ENCODE measurements around the gene AGAP3. TPM values are rescaled to one million over a fixed set of nuclear protein-coding genes. Genes with fewer than 3 reads are reported as not detected.

AGAP3 gene
- total RNA-seq, 2 experiments from 2014 or later: 29.8 to 36.5 TPM

DNA sequence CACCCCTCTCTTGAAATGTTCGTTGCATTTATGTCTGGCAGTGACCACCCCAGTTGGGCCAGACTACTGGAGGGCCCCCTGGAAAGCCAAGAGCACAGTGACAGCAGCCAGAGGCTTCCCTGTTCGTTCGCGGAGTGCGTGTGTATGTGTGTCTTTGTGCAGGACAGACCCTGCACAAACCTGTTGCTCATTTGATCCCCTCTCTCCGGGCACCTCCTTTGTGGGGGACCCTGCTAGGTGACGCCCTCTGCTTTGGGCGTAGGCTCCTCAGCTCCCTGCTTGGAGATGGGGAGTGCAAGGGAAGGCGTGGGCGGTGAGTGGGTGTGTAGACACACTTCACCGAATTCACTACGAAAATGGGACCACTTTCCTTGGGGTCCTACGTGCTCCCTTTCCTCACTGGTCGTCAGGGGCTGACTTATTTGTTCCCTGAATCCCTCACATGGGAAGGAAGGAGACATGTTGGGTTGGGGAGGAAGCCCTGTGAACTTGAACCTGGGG is 38.7 kb downstream of the AGAP3 start:
- intact Hi-C loops (cut with micrococcal nuclease): loop anchor here (1.0 to 2.0 kb wide), 3 partner anchors 47 to 178 kb away; no protein-coding TSS in a partner anchor
- CTCF ChIA-PET: interaction anchor here (0.8 to 2.7 kb wide), 22 partner anchors 10 to 496 kb away, joined by 3 to 44 read pairs (median 7); partner anchors contain the start of genes ABCF2 and GBX1
- no peak for DNase-seq

DNA sequence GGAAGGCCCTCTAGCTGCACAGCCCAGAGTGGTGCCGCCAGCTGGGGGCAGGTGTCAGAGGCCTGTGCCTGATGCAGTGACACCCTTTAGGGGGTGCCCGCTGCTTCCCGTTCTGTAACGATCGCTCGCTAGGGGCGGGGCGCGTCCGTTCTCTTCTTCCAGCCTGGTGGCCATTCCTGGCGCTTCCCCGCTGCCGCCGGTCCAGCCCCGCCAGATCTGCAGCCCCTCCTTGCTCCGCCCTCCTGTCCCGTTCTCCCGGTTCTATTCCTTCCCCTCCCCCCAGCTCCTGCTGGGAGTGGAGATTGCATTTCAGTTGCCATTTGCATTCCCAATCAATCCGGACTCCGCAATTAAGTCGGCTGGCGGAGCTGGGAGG is 39.2 kb downstream of the AGAP3 start:
- POLR2A ChIA-PET: no interaction called here
- no peak overlapping the region for H3K27ac Mint-ChIP-seq
- H3K4me1 Mint-ChIP-seq (ENCODE audit: low read depth): no peaks in the 10 kb centered on the region
- no peaks in the 10 kb centered on the region for H3K27me3 Mint-ChIP-seq
- no peak overlapping the region for H3K4me3 Mint-ChIP-seq
- H3K36me3 Mint-ChIP-seq: peaks cover 15% of the 10 kb centered on the region
- intact Hi-C loops (cut with micrococcal nuclease): loop anchor here (2.0 kb wide), 1 partner anchor 119 kb away; no protein-coding TSS in a partner anchor
- H3K9me3 Mint-ChIP-seq: no peaks in the 10 kb centered on the region
- DNase-seq: no peak
- CTCF ChIA-PET: interaction anchor here (2.3 to 2.7 kb wide), 2 partner anchors 15 to 43 kb away, joined by 42 to 44 read pairs; partner anchors contain the start of gene GBX1

More for the DNA sequence above, 38.7 kb downstream of the AGAP3 start:
- Mint-ChIP-seq H3K4me3 (no peak overlapping the region), H3K36me3 (peaks cover 15% of the 10 kb centered on the region), H3K27ac (no peak overlapping the region), H3K4me1 (ENCODE audit: low read depth) (no peaks in the 10 kb centered on the region), H3K27me3 (no peaks in the 10 kb centered on the region), H3K9me3 (no peaks in the 10 kb centered on the region)
- POLR2A ChIA-PET: no interaction called here

DNA sequence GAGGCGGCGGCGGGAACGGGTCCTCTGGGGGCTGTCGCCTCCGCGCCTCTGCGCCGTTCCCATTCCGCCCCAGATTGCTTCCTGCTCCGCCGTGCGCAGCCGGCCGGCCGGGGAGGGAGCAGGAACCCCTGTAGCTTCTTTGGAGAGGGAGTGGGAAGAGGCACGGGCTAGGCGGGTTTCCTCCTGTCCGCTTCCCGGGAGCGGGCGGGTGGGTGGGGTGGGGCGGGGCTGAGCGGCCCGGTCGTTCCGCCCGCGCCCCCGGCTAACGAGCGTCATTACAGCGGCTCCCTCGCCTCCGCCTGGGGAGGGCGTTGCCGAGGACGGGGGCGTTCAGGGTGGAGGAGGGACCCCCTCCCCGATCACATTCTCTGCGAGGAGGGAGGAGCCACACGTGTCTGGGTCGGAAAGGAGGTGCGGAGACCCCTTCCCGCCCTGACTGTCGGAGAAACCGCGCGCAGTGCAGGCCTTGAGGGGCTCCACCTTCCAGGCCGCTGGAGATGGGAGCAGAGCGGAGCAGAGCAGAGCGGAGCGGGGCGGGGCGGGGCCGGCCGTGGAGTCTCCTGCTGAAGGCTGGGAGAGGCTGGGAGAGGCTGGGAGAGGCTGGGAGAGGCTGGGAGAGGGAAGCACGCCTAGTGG is 39.7 kb downstream of the AGAP3 start:
- no peak overlapping the region for H3K4me3 Mint-ChIP-seq
- no peaks in the 10 kb centered on the region for H3K9me3 Mint-ChIP-seq
- DNase-seq: no peak
- CTCF ChIA-PET: interaction anchor here (2.3 to 2.7 kb wide), 2 partner anchors 15 to 42 kb away, joined by 42 to 44 read pairs; partner anchors contain the start of gene GBX1
- no peak overlapping the region for H3K27ac Mint-ChIP-seq
- no peaks in the 10 kb centered on the region for H3K27me3 Mint-ChIP-seq
- peaks cover 17% of the 10 kb centered on the region for H3K36me3 Mint-ChIP-seq
- POLR2A ChIA-PET: no interaction called here
- intact Hi-C loops (cut with micrococcal nuclease): loop anchor here (2.0 kb wide), 1 partner anchor 119 kb away; no protein-coding TSS in a partner anchor
- no peaks in the 10 kb centered on the region for H3K4me1 Mint-ChIP-seq (ENCODE audit: low read depth)

DNA sequence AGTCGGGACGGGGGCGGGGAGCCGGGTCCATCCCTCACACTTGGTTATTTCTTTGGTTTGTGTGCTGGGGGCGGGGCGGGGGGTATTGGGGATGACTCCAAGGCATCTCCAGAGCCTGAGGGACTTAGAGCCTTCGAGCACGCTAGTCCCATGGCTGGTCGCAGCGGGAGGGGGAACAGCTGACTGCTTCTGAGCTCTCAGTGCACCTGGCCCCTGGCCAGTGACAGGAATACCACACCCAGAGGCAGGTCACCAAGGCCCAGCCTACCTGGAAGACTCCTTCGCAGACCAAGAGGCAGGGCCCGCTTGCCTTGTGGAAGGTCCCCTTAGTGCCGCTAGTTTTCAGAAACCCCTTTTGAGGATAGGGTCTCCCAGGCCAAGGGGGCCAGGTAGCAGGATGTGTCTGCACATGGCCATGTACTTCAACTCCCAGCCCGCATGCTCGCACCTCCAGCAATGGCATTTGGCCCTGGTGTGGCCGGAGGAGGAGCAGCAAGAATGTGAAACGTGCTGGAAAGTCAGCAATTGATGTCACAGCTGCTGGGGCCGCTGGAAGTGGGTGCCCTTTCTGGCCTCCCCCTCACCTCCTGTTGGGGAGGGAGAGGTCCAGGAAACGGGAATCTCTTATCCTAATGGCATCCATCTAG is 40.3 kb downstream of the AGAP3 start:
- H3K4me3 Mint-ChIP-seq: no peak overlapping the region

DNA sequence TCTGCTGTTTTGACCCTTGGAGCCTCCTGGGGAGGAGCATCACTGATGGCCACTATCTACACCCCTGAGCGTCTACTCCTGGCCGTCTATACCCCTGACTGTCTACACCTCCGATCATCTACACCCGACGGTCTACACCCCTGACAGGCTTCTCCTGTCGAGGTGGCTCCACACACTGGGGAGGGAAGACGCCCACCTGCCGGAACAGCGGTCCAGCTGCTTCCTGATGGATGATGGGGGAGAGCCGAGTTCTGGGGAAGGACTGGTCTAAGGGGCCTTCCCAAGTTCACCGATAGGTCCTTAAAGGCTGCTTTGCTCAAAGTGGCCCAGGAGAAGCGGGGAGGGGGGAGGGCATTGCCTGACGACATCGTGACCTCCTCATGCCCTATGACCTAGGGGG is 41.9 kb downstream of the AGAP3 start:
- no peaks in the 10 kb centered on the region for H3K4me1 Mint-ChIP-seq (ENCODE audit: low read depth)
- H3K4me3 Mint-ChIP-seq: no peak overlapping the region
- intact Hi-C loops (cut with micrococcal nuclease): no loop called here
- DNase-seq: no peak
- no peaks in the 10 kb centered on the region for H3K27me3 Mint-ChIP-seq
- H3K27ac Mint-ChIP-seq: no peak overlapping the region
- CTCF ChIA-PET: interaction anchor here (1.3 kb wide), 1 partner anchor 37 kb away, joined by 3 read pairs; no protein-coding TSS in a partner anchor
- H3K9me3 Mint-ChIP-seq: no peaks in the 10 kb centered on the region
- POLR2A ChIA-PET: no interaction called here
- H3K36me3 Mint-ChIP-seq: peaks cover 18% of the 10 kb centered on the region

More for the DNA sequence above, 40.3 kb downstream of the AGAP3 start:
- Mint-ChIP-seq H3K27me3 (no peaks in the 10 kb centered on the region), H3K4me1 (ENCODE audit: low read depth) (no peaks in the 10 kb centered on the region), H3K9me3 (no peaks in the 10 kb centered on the region), H3K27ac (no peak overlapping the region), H3K36me3 (peaks cover 16% of the 10 kb centered on the region)
- no peak for DNase-seq
- intact Hi-C loops (cut with micrococcal nuclease): no loop called here
- CTCF ChIA-PET: interaction anchor here (1.3 kb wide), 1 partner anchor 39 kb away, joined by 3 read pairs; no protein-coding TSS in a partner anchor
- POLR2A ChIA-PET: no interaction called here

DNA sequence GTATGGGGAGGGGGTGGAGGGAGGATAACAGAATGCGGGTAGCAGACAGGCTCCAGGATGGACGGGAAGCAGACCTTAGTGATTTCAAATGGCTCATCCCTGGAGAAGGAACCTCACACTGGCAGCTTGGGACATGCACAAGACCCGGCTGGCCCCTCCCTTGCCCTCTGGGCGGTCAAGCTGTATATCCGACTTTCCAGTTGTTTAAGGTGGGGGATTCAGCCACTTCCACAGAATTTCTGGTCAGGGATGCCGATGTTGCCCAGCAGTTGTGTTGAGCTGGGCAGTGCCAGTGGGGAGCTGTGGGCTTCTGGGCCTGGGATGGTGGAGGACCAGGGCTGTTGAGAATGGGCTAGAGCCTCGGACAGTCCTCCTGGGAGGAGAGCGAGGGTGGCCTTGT is 42.4 kb downstream of the AGAP3 start:
- no peak for DNase-seq
- H3K27me3 Mint-ChIP-seq: no peaks in the 10 kb centered on the region
- peaks cover 17% of the 10 kb centered on the region for H3K36me3 Mint-ChIP-seq
- ChIA-PET POLR2A (no interaction called here), CTCF (interaction anchor here (1.1 kb wide), 1 partner anchor 13 kb away, joined by 3 read pairs; no protein-coding TSS in a partner anchor)
- H3K9me3 Mint-ChIP-seq: no peaks in the 10 kb centered on the region
- no peak overlapping the region for H3K4me3 Mint-ChIP-seq
- no peaks in the 10 kb centered on the region for H3K4me1 Mint-ChIP-seq (ENCODE audit: low read depth)
- no peak overlapping the region for H3K27ac Mint-ChIP-seq
- intact Hi-C loops (cut with micrococcal nuclease): no loop called here

DNA sequence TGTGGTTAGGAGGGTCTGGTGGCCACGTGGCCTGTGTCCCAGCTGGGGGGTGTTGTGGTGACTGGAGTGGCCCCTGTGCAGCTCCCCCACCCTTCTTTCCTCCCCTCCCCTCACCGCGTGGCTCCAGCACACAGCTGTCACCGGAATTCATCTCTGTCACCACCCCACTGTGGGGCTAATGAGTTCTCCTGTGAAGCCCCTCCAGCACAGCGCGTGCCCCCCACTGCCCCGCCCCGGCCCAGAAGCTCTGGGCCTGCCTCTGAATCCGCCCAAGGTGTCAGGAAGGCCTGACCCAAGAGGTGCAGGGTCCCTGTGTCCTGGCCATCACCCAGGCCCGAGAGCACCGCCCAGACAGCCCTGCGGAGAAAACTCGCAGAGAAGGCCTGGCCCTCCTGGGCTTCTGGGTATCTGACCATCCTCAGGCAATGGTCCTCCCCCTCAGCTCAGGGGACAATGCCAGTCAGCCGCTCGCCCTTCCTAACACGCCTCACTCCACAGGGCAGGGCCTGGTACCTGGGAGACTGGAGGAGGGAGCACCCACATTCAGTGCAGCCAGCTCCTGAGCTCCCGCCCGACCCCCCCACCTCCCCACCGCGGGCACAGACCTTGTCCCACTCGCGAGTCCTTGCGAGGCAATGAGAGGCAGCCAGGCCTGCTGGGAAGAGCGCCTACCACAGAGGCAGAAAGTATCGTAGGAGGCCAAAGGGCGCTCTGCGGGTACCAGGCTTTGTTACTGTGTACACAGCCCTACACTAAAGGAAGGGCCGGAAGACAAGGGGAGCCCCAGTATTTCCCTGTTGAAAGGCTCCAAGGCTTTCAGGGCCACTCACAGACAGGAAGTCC is 43.1 kb downstream of the AGAP3 start:
- H3K27me3 Mint-ChIP-seq: no peaks in the 10 kb centered on the region
- ChIA-PET CTCF (interaction anchor here (1.1 kb wide), 1 partner anchor 14 kb away, joined by 3 read pairs; no protein-coding TSS in a partner anchor), POLR2A (no interaction called here)
- H3K4me1 Mint-ChIP-seq (ENCODE audit: low read depth): no peaks in the 10 kb centered on the region
- H3K27ac Mint-ChIP-seq: no peak overlapping the region
- H3K36me3 Mint-ChIP-seq: peaks cover 11% of the 10 kb centered on the region
- intact Hi-C loops (cut with micrococcal nuclease): no loop called here
- DNase-seq: no peak
- no peak overlapping the region for H3K4me3 Mint-ChIP-seq
- H3K9me3 Mint-ChIP-seq: no peaks in the 10 kb centered on the region

DNA sequence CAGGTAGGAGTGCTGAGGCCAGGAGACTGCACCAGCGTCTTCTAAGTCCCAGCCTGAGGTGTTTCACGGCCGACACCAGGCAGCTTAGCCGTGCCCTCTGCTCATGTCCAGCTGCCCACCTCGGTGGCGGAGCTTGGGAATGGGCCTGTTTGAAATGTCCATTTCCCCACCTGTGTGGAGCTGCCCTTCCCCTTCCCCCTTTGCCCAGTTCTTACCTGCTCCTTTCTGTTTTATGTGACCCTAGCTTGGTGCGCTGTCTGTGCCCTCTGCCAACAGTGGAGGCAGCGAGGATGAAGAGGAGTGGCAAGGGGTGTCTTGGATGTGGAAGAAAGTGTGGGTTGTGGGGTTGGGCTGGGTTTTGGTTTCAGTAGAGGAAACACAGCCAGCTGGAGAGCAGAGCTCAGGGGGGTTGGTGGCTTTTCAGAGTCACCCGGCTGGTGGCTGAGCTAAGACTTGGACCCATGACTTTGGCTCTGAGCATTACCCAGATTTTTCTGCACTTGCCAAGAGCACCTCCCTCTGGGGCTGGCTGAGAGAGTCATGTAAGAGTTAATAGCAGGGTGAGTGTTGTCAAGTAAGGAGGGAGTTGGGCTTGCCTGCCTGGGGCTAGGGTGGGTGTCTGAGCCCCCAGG is 43.8 kb downstream of the AGAP3 start:
- CTCF ChIA-PET: interaction anchor here (1.1 kb wide), 1 partner anchor 15 kb away, joined by 3 read pairs; no protein-coding TSS in a partner anchor
- Mint-ChIP-seq H3K27ac (no peak overlapping the region), H3K4me3 (no peak overlapping the region), H3K36me3 (peaks cover 8% of the 10 kb centered on the region), H3K27me3 (no peaks in the 10 kb centered on the region), H3K4me1 (ENCODE audit: low read depth) (no peaks in the 10 kb centered on the region), H3K9me3 (no peaks in the 10 kb centered on the region)
- POLR2A ChIA-PET: no interaction called here
- intact Hi-C loops (cut with micrococcal nuclease): no loop called here
- DNase-seq: no peak

DNA sequence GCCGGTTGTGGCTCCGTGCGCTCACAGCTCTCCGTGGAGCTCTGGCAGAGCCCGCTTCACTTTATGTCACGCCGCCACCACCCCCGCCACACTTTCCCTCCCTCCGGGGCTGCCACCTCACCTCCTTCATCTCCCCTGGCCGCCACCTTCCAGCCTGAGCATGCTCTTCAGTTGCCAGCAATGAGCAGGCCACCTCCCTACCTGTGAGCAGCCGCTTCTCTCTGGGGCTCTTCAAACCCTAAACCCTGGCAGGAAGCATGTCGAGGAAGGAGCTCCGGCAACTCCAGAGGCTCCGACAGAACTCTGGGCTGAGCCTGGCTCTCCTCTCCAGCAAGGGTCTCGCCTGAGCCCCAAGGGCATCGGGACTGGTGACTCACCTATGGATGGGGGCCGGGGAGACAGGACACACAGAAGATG is 44.5 kb downstream of the AGAP3 start:
- no peaks in the 10 kb centered on the region for H3K27me3 Mint-ChIP-seq
- no peak overlapping the region for H3K4me3 Mint-ChIP-seq
- no peak for DNase-seq
- POLR2A ChIA-PET: no interaction called here
- H3K27ac Mint-ChIP-seq: no peak overlapping the region
- H3K4me1 Mint-ChIP-seq (ENCODE audit: low read depth): no peaks in the 10 kb centered on the region
- CTCF ChIA-PET: no interaction called here
- H3K36me3 Mint-ChIP-seq: peaks cover 8% of the 10 kb centered on the region
- intact Hi-C loops (cut with micrococcal nuclease): no loop called here
- no peaks in the 10 kb centered on the region for H3K9me3 Mint-ChIP-seq

DNA sequence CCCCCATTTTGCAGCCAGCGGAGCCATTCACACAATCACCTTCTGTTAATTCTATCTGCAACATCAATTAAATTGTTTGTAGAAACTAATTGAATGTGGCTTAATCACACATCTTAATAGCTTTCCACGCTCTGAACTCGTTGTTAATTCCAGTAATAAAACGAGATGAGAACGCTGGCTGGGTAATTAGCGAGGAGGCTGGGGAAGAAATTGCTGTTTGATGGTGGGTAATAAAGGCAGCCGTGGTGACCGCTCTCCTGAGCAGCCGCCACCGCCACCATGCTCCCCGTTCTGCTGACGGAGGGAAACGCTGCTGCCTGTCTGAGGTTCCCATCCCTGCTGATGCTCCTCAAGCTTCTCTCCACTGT is 44.9 kb downstream of the AGAP3 start:
- DNase-seq: no peak
- no peak overlapping the region for H3K4me3 Mint-ChIP-seq
- ChIA-PET POLR2A (no interaction called here), CTCF (interaction anchor here (0.6 kb wide), 1 partner anchor 85 kb away, joined by 4 read pairs; no protein-coding TSS in a partner anchor)
- H3K27ac Mint-ChIP-seq: no peak overlapping the region
- intact Hi-C loops (cut with micrococcal nuclease): no loop called here
- H3K9me3 Mint-ChIP-seq: no peaks in the 10 kb centered on the region
- peaks cover 8% of the 10 kb centered on the region for H3K36me3 Mint-ChIP-seq
- no peaks in the 10 kb centered on the region for H3K4me1 Mint-ChIP-seq (ENCODE audit: low read depth)
- H3K27me3 Mint-ChIP-seq: no peaks in the 10 kb centered on the region

DNA sequence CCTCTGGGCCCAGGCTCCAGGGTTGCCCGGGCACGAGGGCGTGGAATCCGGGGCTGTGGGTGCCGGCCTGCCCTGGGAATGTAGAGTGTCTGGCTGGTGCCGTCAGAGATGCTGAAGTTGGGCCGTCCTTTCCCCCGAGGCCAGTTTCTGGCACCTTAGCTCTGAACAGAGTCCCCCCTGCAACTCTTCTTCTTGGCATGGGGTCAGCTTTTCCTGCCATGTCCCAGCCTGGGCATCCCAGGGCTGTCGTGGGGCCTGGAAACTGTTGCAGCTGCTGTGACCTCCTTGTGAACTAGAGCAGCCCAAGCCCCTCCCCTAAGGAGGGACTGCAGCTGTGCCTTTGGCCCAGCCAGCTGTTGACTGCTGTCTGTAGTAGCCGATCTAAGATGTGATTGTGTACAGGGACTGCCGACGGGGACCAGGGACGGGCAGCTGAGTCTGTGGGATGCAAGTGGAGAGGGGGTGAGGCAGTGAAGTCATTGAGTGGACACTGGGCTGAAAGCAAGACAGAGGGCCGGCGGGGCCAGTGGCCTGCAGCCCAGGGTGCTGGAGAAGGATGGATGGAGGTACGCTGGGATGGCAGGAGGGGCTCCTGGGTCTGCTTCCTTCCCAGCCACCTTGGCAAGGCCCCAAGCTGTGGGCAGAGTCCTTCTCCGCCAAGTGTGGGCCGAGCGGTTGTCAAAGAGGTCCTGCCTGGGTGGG is 45.5 kb downstream of the AGAP3 start:
- DNase-seq: no peak
- H3K4me3 Mint-ChIP-seq: no peak overlapping the region
- intact Hi-C loops (cut with micrococcal nuclease): no loop called here
- H3K9me3 Mint-ChIP-seq: no peaks in the 10 kb centered on the region
- no peaks in the 10 kb centered on the region for H3K4me1 Mint-ChIP-seq (ENCODE audit: low read depth)
- POLR2A ChIA-PET: no interaction called here
- peaks cover 11% of the 10 kb centered on the region for H3K36me3 Mint-ChIP-seq
- H3K27me3 Mint-ChIP-seq: no peaks in the 10 kb centered on the region
- no peak overlapping the region for H3K27ac Mint-ChIP-seq
- CTCF ChIA-PET: interaction anchor here (0.6 kb wide), 1 partner anchor 85 kb away, joined by 4 read pairs; no protein-coding TSS in a partner anchor
